Neural progenitor cell (in vitro differentiated cells): ENCODE measurements around the gene PDCD6IP. TPM values are rescaled to one million over a fixed set of nuclear protein-coding genes. Genes with fewer than 3 reads are reported as not detected.

ENCODE experiments used
- DNase-seq: peaks from one replicate; pipeline ENCODE4 v3.0.0-alpha.2; 2016; ENCODE audit warnings: low spot score
- H2AFZ ChIP-seq: fragments of 200-600 bp; sonication (generic); replicated peaks from 2 replicates; pipeline ENCODE4 v1.6.1; 2016; ENCODE audit warnings: antibody characterized with exemption
- H3F3A ChIP-seq: fragments of 200-600 bp; sonication (generic); 2 replicates; pipeline ENCODE4 v1.6.1; 2016; ENCODE audit warnings: antibody characterized with exemption, low read depth
- H3K27ac ChIP-seq: fragments of 200-600 bp; sonication (generic); 2 replicates; pipeline ENCODE4 v1.5.1; 2016; ENCODE audit warnings: mild to moderate bottlenecking
- H3K27me3 ChIP-seq: fragments of 200-600 bp; sonication (generic); 2 replicates; pipeline ENCODE4 v1.6.1; 2016; ENCODE audit warnings: mild to moderate bottlenecking, moderate library complexity
- H3K36me3 ChIP-seq: fragments of 200-600 bp; sonication (generic); 2 replicates; pipeline ENCODE4 v1.5.1; 2016
- H3K4me1 ChIP-seq: fragments of 200-600 bp; sonication (generic); 2 replicates; pipeline ENCODE4 v1.6.1; 2016; ENCODE audit warnings: mixed run types
- H3K4me2 ChIP-seq: fragments of 200-600 bp; sonication (generic); 2 replicates; pipeline ENCODE4 v1.6.1; 2016
- H3K4me3 ChIP-seq: fragments of 200-600 bp; sonication (generic); 2 replicates; pipeline ENCODE4 v1.5.1; 2016
- H3K79me2 ChIP-seq: fragments of 200-600 bp; sonication (generic); 2 replicates; pipeline ENCODE4 v1.6.1; 2016; ENCODE audit warnings: low read depth
- H3K9ac ChIP-seq: fragments of 200-600 bp; sonication (generic); 2 replicates; pipeline ENCODE4 v1.6.1; 2016
- H3K9me3 ChIP-seq: fragments of 200-600 bp; sonication (generic); 2 replicates; pipeline ENCODE4 v1.5.1; 2016; ENCODE audit warnings: low read depth
- H4K20me1 ChIP-seq: fragments of 200-600 bp; sonication (generic); 2 replicates; pipeline ENCODE4 v1.6.1; 2016; ENCODE audit warnings: low read depth
- H3K27ac Mint-ChIP-seq: 3 replicates; pipeline ENCODE4 v1.8.0; 2021; ENCODE audit warnings: mixed read lengths
- H3K27me3 Mint-ChIP-seq: 2 replicates; pipeline ENCODE4 v1.8.0; 2022; ENCODE audit warnings: low read depth, mild to moderate bottlenecking, inconsistent platforms, moderate library complexity, mixed read lengths; ENCODE audit not compliant: insufficient read depth
- H3K36me3 Mint-ChIP-seq: 3 replicates; pipeline ENCODE4 v1.8.0; 2021; ENCODE audit warnings: mixed read lengths
- H3K4me1 Mint-ChIP-seq: 3 replicates; pipeline ENCODE4 v1.8.0; 2021; ENCODE audit warnings: mixed read lengths
- H3K4me3 Mint-ChIP-seq: 3 replicates; pipeline ENCODE4 v1.8.0; 2021; ENCODE audit warnings: mild to moderate bottlenecking, moderate library complexity, mixed read lengths
- H3K9me3 Mint-ChIP-seq: 3 replicates; pipeline ENCODE4 v1.8.0; 2020; ENCODE audit warnings: mixed read lengths
- CTCF ChIP-seq: fragments of 200-600 bp; sonication (generic); IDR thresholded peaks from 2 replicates; pipeline ENCODE4 v1.5.1; 2017; ENCODE audit warnings: antibody characterized with exemption, mild to moderate bottlenecking
- EZH2 ChIP-seq: fragments of 200-600 bp; sonication (generic); IDR thresholded peaks from 2 replicates; pipeline ENCODE4 v1.6.1; 2017; ENCODE audit warnings: antibody characterized with exemption, mild to moderate bottlenecking, moderate library complexity
- EZH2phosphoT487 ChIP-seq: fragments of 200-600 bp; sonication (generic); IDR thresholded peaks from 2 replicates; pipeline ENCODE4 v1.6.1; 2017; ENCODE audit warnings: antibody characterized with exemption
- total RNA-seq: library from RNA; depleted of rRNA; stranded (reverse); fragments of >200 nt; gene quantifications from 2 replicates; pipeline ENCODE4 v1.2.3, GENCODE V29; 2015; ENCODE audit warnings: low replicate concordance

PDCD6IP gene
- total RNA-seq, 1 donor from 2014 or later = 93.7 TPM

- no peaks in the 10 kb centered on the region for H3K27me3 ChIP-seq
- H3K4me2 ChIP-seq = no peak overlapping the region
- no peak overlapping the region for H3K27ac Mint-ChIP-seq
- no peaks in the 10 kb centered on the region for H4K20me1 ChIP-seq
- no peaks in the 10 kb centered on the region for H3K4me1 Mint-ChIP-seq
- H3K79me2 ChIP-seq = no peaks in the 10 kb centered on the region
- H3K9ac ChIP-seq = no peak overlapping the region
- no peaks in the 10 kb centered on the region for H3K9me3 Mint-ChIP-seq
- H3K36me3 Mint-ChIP-seq = peaks cover 6% of the 10 kb centered on the region
- peaks cover 10% of the 10 kb centered on the region for H3K36me3 ChIP-seq
- no peak for TF ChIP-seq EZH2
- TF ChIP-seq CTCF = no peak
- no peak for TF ChIP-seq EZH2phosphoT487
- H3K4me3 Mint-ChIP-seq = no peak overlapping the region
- H3K27ac ChIP-seq = no peak overlapping the region
- no peaks in the 10 kb centered on the region for H3K9me3 ChIP-seq
- H3K27me3 Mint-ChIP-seq = no peaks in the 10 kb centered on the region
- H3K4me3 ChIP-seq = no peak overlapping the region
- H3K4me1 ChIP-seq = no peaks in the 10 kb centered on the region
- no peak for DNase-seq
- no peak overlapping the region for H2AFZ ChIP-seq
- no peaks in the 10 kb centered on the region for H3F3A ChIP-seq
Measured at GRCh38 chr3:33865133-33865532, 66.7 kb downstream of the PDCD6IP start.

- H3K36me3 Mint-ChIP-seq = peaks cover 4% of the 10 kb centered on the region
- Histone ChIP-seq H3K36me3 (peaks cover 10% of the 10 kb centered on the region), H4K20me1 (no peaks in the 10 kb centered on the region), H3K4me3 (no peak overlapping the region), H3K4me2 (no peak overlapping the region), H3K9me3 (no peaks in the 10 kb centered on the region), H3F3A (no peaks in the 10 kb centered on the region), H3K9ac (no peak overlapping the region), H3K79me2 (no peaks in the 10 kb centered on the region), H3K4me1 (no peaks in the 10 kb centered on the region), H3K27me3 (no peaks in the 10 kb centered on the region), H3K27ac (no peak overlapping the region), H2AFZ (no peak overlapping the region)
- no peak overlapping the region for H3K27ac Mint-ChIP-seq
- no peaks in the 10 kb centered on the region for H3K27me3 Mint-ChIP-seq
- TF ChIP-seq CTCF (no peak), EZH2phosphoT487 (no peak), EZH2 (no peak)
- no peak overlapping the region for H3K4me3 Mint-ChIP-seq
- no peaks in the 10 kb centered on the region for H3K4me1 Mint-ChIP-seq
- DNase-seq = no peak
- no peaks in the 10 kb centered on the region for H3K9me3 Mint-ChIP-seq
Measured at GRCh38 chr3:33868309-33868708, 69.9 kb downstream of the PDCD6IP start.

GRCh38 chr3:33869977-33870376 is 71.5 kb downstream of the PDCD6IP start:
- Histone ChIP-seq H3F3A (no peaks in the 10 kb centered on the region), H3K79me2 (no peaks in the 10 kb centered on the region)
- TF ChIP-seq CTCF (no peak), EZH2phosphoT487 (no peak), EZH2 (no peak)

More at GRCh38 chr3:33869977-33870376, 71.5 kb downstream of the PDCD6IP start:
- H4K20me1 ChIP-seq = no peaks in the 10 kb centered on the region
- H3K4me1 ChIP-seq = no peaks in the 10 kb centered on the region
- no peak overlapping the region for H2AFZ ChIP-seq
- no peak overlapping the region for H3K9ac ChIP-seq
- no peaks in the 10 kb centered on the region for H3K36me3 ChIP-seq
- Mint-ChIP-seq H3K27me3 (no peaks in the 10 kb centered on the region), H3K27ac (no peak overlapping the region), H3K9me3 (no peaks in the 10 kb centered on the region), H3K4me3 (no peak overlapping the region), H3K36me3 (peaks cover 4% of the 10 kb centered on the region), H3K4me1 (no peaks in the 10 kb centered on the region)
- no peaks in the 10 kb centered on the region for H3K27me3 ChIP-seq
- no peak for DNase-seq
- H3K4me3 ChIP-seq = no peak overlapping the region
- no peak overlapping the region for H3K27ac ChIP-seq
- H3K9me3 ChIP-seq = no peaks in the 10 kb centered on the region
- no peak overlapping the region for H3K4me2 ChIP-seq
